ENCODE data around the gene TFAP2B. TPM values are rescaled to one million over a fixed set of nuclear protein-coding genes. Genes with fewer than 3 reads are reported as not detected.

The TFAP2B gene
- total RNA-seq, 1 experiment from 2014 or later = 0.56 TPM

DNA sequence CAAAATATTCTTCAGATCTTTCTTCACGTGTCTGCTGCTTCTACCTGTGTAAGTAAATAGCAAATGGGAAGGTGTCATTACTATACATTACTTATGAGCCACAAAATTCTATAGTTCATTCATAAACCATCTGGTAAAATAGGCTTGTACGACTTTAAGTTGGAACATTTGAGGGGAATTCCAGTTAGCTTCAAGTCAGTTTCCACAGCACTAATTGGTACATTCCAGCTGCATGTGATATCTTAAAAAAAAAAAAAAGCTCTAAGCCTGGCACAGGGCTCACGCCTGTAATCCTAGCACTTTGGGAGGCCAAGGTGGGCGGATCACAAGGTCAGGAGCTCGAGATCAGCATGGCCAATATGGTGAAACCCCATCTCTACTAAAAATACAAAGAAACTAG, 23.1 kb upstream of the TFAP2B start:
- DNase-seq (ENCODE audit: low spot score) = no peak
- Histone ChIP-seq H3K9me3 (ENCODE audit: low read depth, low read length, poor library complexity, severe bottlenecking) (no peaks in the 10 kb centered on the region), H3K36me3 (ENCODE audit: insufficient read depth, low read length, poor library complexity, severe bottlenecking) (no peaks in the 10 kb centered on the region), H3K4me3 (ENCODE audit: low read depth, low read length, poor library complexity, severe bottlenecking) (no peak overlapping the region), H3K4me1 (ENCODE audit: insufficient read depth, low read length, poor library complexity, severe bottlenecking) (no peaks in the 10 kb centered on the region), H3K27ac (ENCODE audit: low read depth, low read length, poor library complexity, severe bottlenecking) (no peak overlapping the region), H3K27me3 (replicated peaks; ENCODE audit: insufficient read depth, low read depth, low read length, poor library complexity) (peaks cover 79% of the 10 kb centered on the region)
- no TSS peak for BruUV-seq (replicated peaks)
- CTCF ChIA-PET = interaction anchor here (0.6 kb wide), 1 partner anchor 90 kb away, joined by 5 read pairs; no protein-coding TSS in a partner anchor
- intact Hi-C loops (cut with micrococcal nuclease; ENCODE audit: unreplicated experiment) = no loop called here
- POLR2A ChIA-PET (ENCODE audit: low non-redundant PET) = no interaction called here
- TF ChIP-seq, protein P1, sequence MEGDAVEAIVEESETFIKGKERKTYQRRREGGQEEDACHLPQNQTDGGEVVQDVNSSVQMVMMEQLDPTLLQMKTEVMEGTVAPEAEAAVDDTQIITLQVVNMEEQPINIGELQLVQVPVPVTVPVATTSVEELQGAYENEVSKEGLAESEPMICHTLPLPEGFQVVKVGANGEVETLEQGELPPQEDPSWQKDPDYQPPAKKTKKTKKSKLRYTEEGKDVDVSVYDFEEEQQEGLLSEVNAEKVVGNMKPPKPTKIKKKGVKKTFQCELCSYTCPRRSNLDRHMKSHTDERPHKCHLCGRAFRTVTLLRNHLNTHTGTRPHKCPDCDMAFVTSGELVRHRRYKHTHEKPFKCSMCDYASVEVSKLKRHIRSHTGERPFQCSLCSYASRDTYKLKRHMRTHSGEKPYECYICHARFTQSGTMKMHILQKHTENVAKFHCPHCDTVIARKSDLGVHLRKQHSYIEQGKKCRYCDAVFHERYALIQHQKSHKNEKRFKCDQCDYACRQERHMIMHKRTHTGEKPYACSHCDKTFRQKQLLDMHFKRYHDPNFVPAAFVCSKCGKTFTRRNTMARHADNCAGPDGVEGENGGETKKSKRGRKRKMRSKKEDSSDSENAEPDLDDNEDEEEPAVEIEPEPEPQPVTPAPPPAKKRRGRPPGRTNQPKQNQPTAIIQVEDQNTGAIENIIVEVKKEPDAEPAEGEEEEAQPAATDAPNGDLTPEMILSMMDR (conservative IDR thresholded peaks at IDR 0.05; ENCODE audit: low read depth, low read length) = no peak
- no peak for TF ChIP-seq EZH2 (IDR thresholded peaks at IDR 0.05; ENCODE audit: borderline replicate concordance, low read depth, low read length, poor library complexity, severe bottlenecking)

DNA sequence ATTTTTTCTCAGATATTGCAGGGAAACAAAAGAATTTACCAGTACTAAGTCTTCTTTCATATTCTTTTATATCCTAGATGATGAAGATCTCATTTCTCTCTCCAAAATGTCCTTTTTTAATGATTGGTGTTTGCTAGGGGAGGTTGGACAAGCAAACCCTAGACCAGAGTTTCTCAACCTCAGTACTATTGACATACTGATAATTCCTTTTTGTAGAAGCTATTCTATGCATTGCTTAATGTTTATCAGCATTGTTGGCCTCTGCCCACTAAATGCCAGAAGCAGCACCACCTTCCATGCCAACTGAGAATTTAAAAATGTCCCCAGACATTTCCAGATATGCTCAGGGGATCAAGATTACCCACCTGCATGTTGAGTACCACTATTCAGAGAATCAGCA, 14.4 kb upstream of the TFAP2B start:
- Histone ChIP-seq H3K36me3 (ENCODE audit: insufficient read depth, low read length, poor library complexity, severe bottlenecking) (no peaks in the 10 kb centered on the region), H3K27me3 (replicated peaks; ENCODE audit: insufficient read depth, low read depth, low read length, poor library complexity) (peaks cover 20% of the 10 kb centered on the region), H3K4me3 (ENCODE audit: low read depth, low read length, poor library complexity, severe bottlenecking) (no peak overlapping the region), H3K27ac (ENCODE audit: low read depth, low read length, poor library complexity, severe bottlenecking) (no peak overlapping the region), H3K9me3 (ENCODE audit: low read depth, low read length, poor library complexity, severe bottlenecking) (no peaks in the 10 kb centered on the region), H3K4me1 (ENCODE audit: insufficient read depth, low read length, poor library complexity, severe bottlenecking) (no peaks in the 10 kb centered on the region)
- TF ChIP-seq, protein P1 (conservative IDR thresholded peaks at IDR 0.05; ENCODE audit: low read depth, low read length) = no peak
- TF ChIP-seq EZH2 (IDR thresholded peaks at IDR 0.05; ENCODE audit: borderline replicate concordance, low read depth, low read length, poor library complexity, severe bottlenecking) = no peak
- DNase-seq (ENCODE audit: low spot score) = no peak
- no TSS peak for BruUV-seq (replicated peaks)
- intact Hi-C loops (cut with micrococcal nuclease; ENCODE audit: unreplicated experiment) = no loop called here
- ChIA-PET CTCF (no interaction called here), POLR2A (ENCODE audit: low non-redundant PET) (no interaction called here)

DNA sequence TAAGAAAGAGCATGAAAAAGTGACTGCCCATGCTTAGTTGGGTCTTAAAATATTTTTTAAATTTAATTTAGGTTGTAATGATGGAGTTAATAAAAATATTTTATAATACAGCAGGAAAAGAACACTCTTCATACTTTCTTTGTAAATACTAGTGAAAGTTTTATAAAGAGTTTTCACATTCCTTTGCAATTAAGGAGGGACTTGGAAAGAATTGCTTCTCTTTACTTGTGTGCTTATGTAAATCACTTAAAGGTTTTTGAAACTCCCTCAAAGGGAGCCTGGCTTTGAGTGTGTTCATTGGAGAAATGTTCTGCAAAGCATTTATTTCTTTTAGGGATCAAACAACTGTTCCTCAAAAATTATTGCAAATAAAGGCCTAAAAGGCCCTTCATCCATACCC, 11.6 kb upstream of the TFAP2B start:
- no peaks in the 10 kb centered on the region for H3K4me1 ChIP-seq (ENCODE audit: insufficient read depth, low read length, poor library complexity, severe bottlenecking)
- no peak overlapping the region for H3K27ac ChIP-seq (ENCODE audit: low read depth, low read length, poor library complexity, severe bottlenecking)
- H3K9me3 ChIP-seq (ENCODE audit: low read depth, low read length, poor library complexity, severe bottlenecking) = no peaks in the 10 kb centered on the region
- ChIA-PET POLR2A (ENCODE audit: low non-redundant PET) (no interaction called here), CTCF (no interaction called here)
- peaks cover 8% of the 10 kb centered on the region for H3K27me3 ChIP-seq (replicated peaks; ENCODE audit: insufficient read depth, low read depth, low read length, poor library complexity)
- no peak for DNase-seq (ENCODE audit: low spot score)
- no peaks in the 10 kb centered on the region for H3K36me3 ChIP-seq (ENCODE audit: insufficient read depth, low read length, poor library complexity, severe bottlenecking)
- TF ChIP-seq EZH2 (IDR thresholded peaks at IDR 0.05; ENCODE audit: borderline replicate concordance, low read depth, low read length, poor library complexity, severe bottlenecking) = no peak
- TF ChIP-seq, protein P1 (conservative IDR thresholded peaks at IDR 0.05; ENCODE audit: low read depth, low read length) = no peak
- H3K4me3 ChIP-seq (ENCODE audit: low read depth, low read length, poor library complexity, severe bottlenecking) = no peak overlapping the region
- BruUV-seq (replicated peaks) = no TSS peak
- intact Hi-C loops (cut with micrococcal nuclease; ENCODE audit: unreplicated experiment) = no loop called here

Measured in A673 (cell line).